HAP-1 (cell line): ENCODE measurements around the gene IGFBP2.

Source experiments
- DNase-seq, 2 experiments: peaks; one replicate each; pipeline ENCODE4 v3.0.0-alpha.2; 2016 to 2020; ENCODE audit warnings: low spot score in 2 of 2
- H3K27me3 ChIP-seq: fragments of 250-450 bp; sonication (Bioruptor Pico); 2 replicates; pipeline ENCODE4 v1.5.1; 2020; ENCODE audit warnings: low read depth, mild to moderate bottlenecking, moderate library complexity
- H3K36me3 ChIP-seq: fragments of 250-450 bp; sonication (Bioruptor Pico); replicated peaks from 2 replicates; pipeline ENCODE4 v1.5.1; 2020; ENCODE audit warnings: mild to moderate bottlenecking
- H3K4me1 ChIP-seq: fragments of 250-450 bp; sonication (Bioruptor Pico); 2 replicates; pipeline ENCODE4 v1.5.1; 2020; ENCODE audit warnings: mild to moderate bottlenecking
- H3K4me3 ChIP-seq: fragments of 250-450 bp; sonication (Bioruptor Pico); 2 replicates; pipeline ENCODE4 v1.5.1; 2020; ENCODE audit warnings: mild to moderate bottlenecking, moderate library complexity
- H3K9me3 ChIP-seq: fragments of 250-450 bp; sonication (Bioruptor Pico); 2 replicates; pipeline ENCODE4 v1.5.1; 2020; ENCODE audit warnings: mild to moderate bottlenecking, moderate library complexity
- in situ Hi-C: fragments of 300-500 bp; cut with MboI; formaldehyde crosslinking; loops from 3 replicates; pipeline ENCODE4 v1.14.3; 2020; ENCODE audit warnings: low sequenced_read_pairs, inconsistent platforms, mixed read lengths

The IGFBP2 gene

GRCh38 chr2:216710551-216711301 lies 77.5 kb downstream of the IGFBP2 start:
- no peak overlapping the region for H3K4me3 ChIP-seq
- H3K27me3 ChIP-seq = no peaks in the 10 kb centered on the region
- no peaks in the 10 kb centered on the region for H3K4me1 ChIP-seq
- in situ Hi-C loops = no loop called here
- no peaks in the 10 kb centered on the region for H3K9me3 ChIP-seq
- no peak for DNase-seq
- no peaks in the 10 kb centered on the region for H3K36me3 ChIP-seq

DNA sequence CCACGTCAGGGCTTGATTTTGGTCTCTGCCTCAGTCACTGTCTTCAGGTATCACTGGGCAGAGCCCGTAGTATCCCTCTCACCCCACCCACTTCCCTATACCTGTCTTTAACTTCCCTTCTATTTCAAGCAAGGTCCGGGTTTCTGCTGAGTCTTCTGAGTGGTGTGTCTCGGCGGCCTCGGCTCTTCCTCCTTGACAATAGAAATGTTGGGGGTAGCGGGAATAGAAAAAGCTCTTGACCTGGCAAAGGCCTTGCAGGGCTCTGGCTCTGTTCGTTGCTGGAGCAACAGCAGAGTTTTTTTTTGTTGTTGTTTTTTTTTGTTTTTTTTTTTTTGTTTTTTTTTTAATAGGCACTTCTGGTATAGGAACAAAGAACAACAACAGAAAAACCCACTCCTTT lies 78.1 kb downstream of the IGFBP2 start:
- H3K36me3 ChIP-seq = no peaks in the 10 kb centered on the region
- DNase-seq = no peak
- H3K27me3 ChIP-seq = no peaks in the 10 kb centered on the region
- in situ Hi-C loops = no loop called here
- H3K4me1 ChIP-seq = no peaks in the 10 kb centered on the region
- H3K9me3 ChIP-seq = no peaks in the 10 kb centered on the region
- H3K4me3 ChIP-seq = no peak overlapping the region

GRCh38 chr2:216713691-216714336 lies 80.6 kb downstream of the IGFBP2 start:
- H3K4me1 ChIP-seq = no peaks in the 10 kb centered on the region
- H3K4me3 ChIP-seq = no peak overlapping the region
- H3K27me3 ChIP-seq = no peaks in the 10 kb centered on the region
- in situ Hi-C loops = no loop called here
- DNase-seq = no peak
- no peaks in the 10 kb centered on the region for H3K9me3 ChIP-seq
- no peaks in the 10 kb centered on the region for H3K36me3 ChIP-seq
